Esophagus squamous epithelium (tissue), 5 donors: ENCODE data around the gene CREB5. TPM values are rescaled to one million over a fixed set of nuclear protein-coding genes. Genes with fewer than 3 reads are reported as not detected.

Source experiments
- DNase-seq: peaks from one replicate; lab custom pipeline; 2025; lab: John Stamatoyannopoulos, UW
- H3K27ac ChIP-seq, 4 donors: fragments of 200-600 bp; sonication (generic); one replicate each; pipeline ENCODE4 v1.5.1; 2016 to 2019; ENCODE audit warnings: mild to moderate bottlenecking in 1 of 4
- H3K27me3 ChIP-seq, 4 donors: fragments of 200-600 bp; sonication (generic); 1 replicate in 3 of 4; 2 replicates in 1 of 4; pipeline versions ENCODE4 v1.5.1 to v1.6.0; 2017 to 2021; ENCODE audit warnings: antibody characterized with exemption in 1 of 4
- H3K36me3 ChIP-seq, 3 donors: fragments of 200-600 bp; sonication (generic); one replicate each; pipeline ENCODE4 v1.5.1; 2016 to 2019
- H3K4me1 ChIP-seq, 3 donors: fragments of 200-600 bp; sonication (generic); one replicate each; pipeline ENCODE4 v1.5.1; 2017 to 2019
- H3K4me3 ChIP-seq, 4 donors: fragments of 200-600 bp; sonication (generic); 1 replicate in 3 of 4; 2 replicates in 1 of 4; pipeline ENCODE4 v1.5.1; 2016 to 2019; ENCODE audit warnings: mild to moderate bottlenecking in 2 of 4, moderate library complexity in 1 of 4
- H3K9me3 ChIP-seq, 3 donors: fragments of 200-600 bp; sonication (generic); one replicate each; pipeline ENCODE4 v1.5.1; 2016 to 2019
- POLR2A ChIP-seq, 4 donors: fragments of 450-650 bp; IDR thresholded peaks; one replicate each; pipeline ENCODE4 v1.6.1; 2017; ENCODE audit warnings: antibody characterized with exemption in 4 of 4, mild to moderate bottlenecking in 4 of 4, moderate library complexity in 3 of 4
- WGBS, 2 donors: methylation state at CpG; one replicate each; pipeline ENCODE4 v1.1.5; 2018; 5-methylcytosine and 5-hydroxymethylcytosine counted together
- intact Hi-C: fragments of 100-400 bp; cut with DNase I; formaldehyde crosslinking; loops from one replicate; pipeline ENCODE4 v1.15.0; 2022
- total RNA-seq, 4 donors: library from RNA; depleted of rRNA; stranded (reverse); fragments of >200 nt; gene quantifications; one replicate each; pipeline ENCODE4 v1.1.0, GENCODE V29; 2016
- TF ChIP-seq, protein P1 (sequence below), 6 experiments: fragments of 450-650 bp in 4 of 6; fragments of 200-600 bp in 2 of 6; sonication (generic) in 2 of 6; IDR thresholded peaks; one replicate each; pipeline ENCODE4 v1.5.1; 2016 to 2019; ENCODE audit warnings: antibody characterized with exemption in 6 of 6, mild to moderate bottlenecking in 4 of 6, moderate library complexity in 4 of 6
- donor health status: DM: yes; HTN: yes; CAD: no.

CREB5 gene
- total RNA-seq, 4 donors from 2014 or later: 0.30 to 5.0 (median 2.2) TPM

DNA sequence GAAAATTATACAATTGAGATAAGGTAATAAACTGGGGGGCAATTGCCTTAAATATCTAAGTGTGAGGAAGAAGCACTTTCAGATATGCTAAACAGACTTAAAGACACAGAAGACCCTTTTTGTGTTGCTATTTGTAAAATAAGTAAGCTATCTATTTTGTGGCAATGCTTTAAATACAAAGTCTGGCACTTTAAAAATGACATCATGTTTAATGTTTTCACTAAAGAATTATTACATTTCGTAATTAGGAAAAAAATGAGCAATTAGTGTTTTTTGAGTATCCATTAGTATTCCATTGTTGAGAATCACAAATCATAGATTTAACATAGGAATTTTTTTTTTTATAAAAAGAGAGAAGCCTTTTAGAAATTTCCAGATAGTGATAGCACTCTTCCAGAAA, 2.1 kb downstream of the CREB5 start:
- intact Hi-C loops: no loop called here
- 72 to 83% methylated on average over 1 of the region's 1 CpG for WGBS, 2 donors
- no peak overlapping the region for H3K27ac ChIP-seq
- no peaks in the 10 kb centered on the region for H3K36me3 ChIP-seq
- peaks cover 0 to 49% (median 4%) of the 10 kb centered on the region in 4 donors for H3K27me3 ChIP-seq
- no peak for DNase-seq
- no peak overlapping the region for H3K4me3 ChIP-seq
- H3K9me3 ChIP-seq: no peaks in the 10 kb centered on the region
- H3K4me1 ChIP-seq: peaks cover 11 to 45% (median 14%) of the 10 kb centered on the region in 3 donors
- TF ChIP-seq, protein P1, sequence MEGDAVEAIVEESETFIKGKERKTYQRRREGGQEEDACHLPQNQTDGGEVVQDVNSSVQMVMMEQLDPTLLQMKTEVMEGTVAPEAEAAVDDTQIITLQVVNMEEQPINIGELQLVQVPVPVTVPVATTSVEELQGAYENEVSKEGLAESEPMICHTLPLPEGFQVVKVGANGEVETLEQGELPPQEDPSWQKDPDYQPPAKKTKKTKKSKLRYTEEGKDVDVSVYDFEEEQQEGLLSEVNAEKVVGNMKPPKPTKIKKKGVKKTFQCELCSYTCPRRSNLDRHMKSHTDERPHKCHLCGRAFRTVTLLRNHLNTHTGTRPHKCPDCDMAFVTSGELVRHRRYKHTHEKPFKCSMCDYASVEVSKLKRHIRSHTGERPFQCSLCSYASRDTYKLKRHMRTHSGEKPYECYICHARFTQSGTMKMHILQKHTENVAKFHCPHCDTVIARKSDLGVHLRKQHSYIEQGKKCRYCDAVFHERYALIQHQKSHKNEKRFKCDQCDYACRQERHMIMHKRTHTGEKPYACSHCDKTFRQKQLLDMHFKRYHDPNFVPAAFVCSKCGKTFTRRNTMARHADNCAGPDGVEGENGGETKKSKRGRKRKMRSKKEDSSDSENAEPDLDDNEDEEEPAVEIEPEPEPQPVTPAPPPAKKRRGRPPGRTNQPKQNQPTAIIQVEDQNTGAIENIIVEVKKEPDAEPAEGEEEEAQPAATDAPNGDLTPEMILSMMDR (IDR thresholded peaks at IDR 0.05): no peak

DNA sequence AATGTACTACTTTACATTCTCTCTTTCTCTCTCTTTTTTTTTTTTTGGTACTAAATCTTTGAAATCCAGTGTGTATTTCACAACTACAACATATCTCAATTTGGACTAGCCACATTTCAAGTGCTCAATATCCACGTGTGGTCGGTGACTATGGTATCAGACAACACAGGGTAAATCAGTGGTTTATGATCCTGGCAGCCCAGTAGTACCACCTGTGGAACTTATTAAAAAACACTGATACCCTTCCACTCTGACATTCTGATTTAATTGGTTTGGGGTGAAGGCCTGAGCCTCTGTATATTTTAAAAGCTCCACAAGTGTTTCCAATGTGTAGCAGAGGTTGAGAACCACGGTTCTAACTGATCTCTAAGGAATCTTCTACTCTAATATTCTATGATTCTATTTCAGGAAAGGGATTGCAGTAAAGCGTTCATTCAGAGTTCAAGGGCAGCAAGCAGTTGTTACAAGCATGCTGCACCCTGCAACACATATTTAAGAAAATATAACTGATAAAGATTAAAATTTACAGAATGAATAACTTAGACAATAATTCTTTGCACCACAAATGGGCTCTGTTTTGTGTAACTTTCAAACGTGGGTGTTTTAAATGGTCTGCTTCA, 5.1 kb downstream of the CREB5 start:
- Histone ChIP-seq H3K9me3 (no peaks in the 10 kb centered on the region), H3K4me1 (peaks cover 0 to 22% (median 0%) of the 10 kb centered on the region in 3 donors), H3K36me3 (no peaks in the 10 kb centered on the region), H3K27ac (no peak overlapping the region), H3K4me3 (no peak overlapping the region), H3K27me3 (peaks cover 0 to 19% (median 0%) of the 10 kb centered on the region in 4 donors)
- intact Hi-C loops: no loop called here
- no peak for DNase-seq
- 63 to 67% methylated on average over 5 of the region's 5 CpGs for WGBS, 2 donors
- no peak for TF ChIP-seq POLR2A (IDR thresholded peaks at IDR 0.05)
- TF ChIP-seq, protein P1 (IDR thresholded peaks at IDR 0.05): no peak

DNA sequence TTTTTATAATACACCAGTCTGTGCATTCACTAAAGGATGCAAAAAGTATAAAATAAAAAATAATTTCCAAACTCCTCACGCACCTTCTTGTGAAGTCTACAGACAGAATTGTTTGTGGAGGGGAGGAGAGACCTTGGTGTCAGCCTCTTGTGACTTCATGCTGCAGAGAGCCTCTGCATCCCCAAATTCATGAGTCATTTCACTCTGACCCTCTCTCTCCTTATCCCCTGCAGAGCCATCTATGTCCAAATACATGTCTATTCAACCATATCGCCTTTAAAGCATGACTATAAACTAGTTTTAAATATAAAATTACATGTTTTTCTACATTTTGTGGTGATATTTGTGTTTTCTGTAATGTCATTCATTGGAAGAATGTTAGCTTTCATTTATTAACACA, 6.0 kb downstream of the CREB5 start:
- peaks cover 0 to 20% (median 0%) of the 10 kb centered on the region in 3 donors for H3K4me1 ChIP-seq
- WGBS, 2 donors: 80 to 84% methylated on average over 2 of the region's 2 CpGs
- H3K9me3 ChIP-seq: no peaks in the 10 kb centered on the region
- no peak for DNase-seq
- peak overlapping the region in 1 of 4 donors; percentile 9 for H3K27ac ChIP-seq
- H3K27me3 ChIP-seq: peaks cover 0 to 10% (median 0%) of the 10 kb centered on the region in 4 donors
- no peak overlapping the region for H3K4me3 ChIP-seq
- no peak for TF ChIP-seq POLR2A (IDR thresholded peaks at IDR 0.05)
- TF ChIP-seq, protein P1 (IDR thresholded peaks at IDR 0.05): no peak
- H3K36me3 ChIP-seq: no peaks in the 10 kb centered on the region
- intact Hi-C loops: no loop called here

DNA sequence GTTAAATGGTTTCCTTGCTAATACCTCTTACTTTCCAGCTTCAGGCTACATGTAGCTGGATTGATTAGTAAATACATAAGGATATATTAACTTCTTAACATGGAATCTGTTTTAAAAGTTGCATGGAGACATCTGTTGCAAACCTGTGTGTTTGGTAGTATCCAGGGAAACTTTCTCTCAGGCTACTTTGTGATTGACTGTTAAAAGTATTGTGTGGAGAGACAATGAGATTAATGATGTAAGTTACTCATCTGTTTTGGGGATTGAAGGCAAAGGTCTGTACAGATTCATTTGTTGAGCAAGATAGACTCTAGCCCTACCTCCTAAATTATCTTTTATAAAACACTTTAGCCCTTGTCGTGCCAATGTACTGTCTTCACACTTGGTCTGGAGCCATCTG, 6.6 kb downstream of the CREB5 start:
- intact Hi-C loops: no loop called here
- Histone ChIP-seq H3K27ac (peak overlapping the region in 3 of 4 donors; percentile 9 to 26 (median 12)), H3K36me3 (no peaks in the 10 kb centered on the region), H3K27me3 (peaks cover 0 to 4% (median 0%) of the 10 kb centered on the region in 4 donors), H3K9me3 (no peaks in the 10 kb centered on the region), H3K4me1 (peaks cover 0 to 20% (median 0%) of the 10 kb centered on the region in 3 donors), H3K4me3 (no peak overlapping the region)
- no peak for DNase-seq
- TF ChIP-seq POLR2A (IDR thresholded peaks at IDR 0.05): no peak
- TF ChIP-seq, protein P1 (IDR thresholded peaks at IDR 0.05): no peak
- 13 to 22% methylated on average over 1 of the region's 1 CpG for WGBS, 2 donors

DNA sequence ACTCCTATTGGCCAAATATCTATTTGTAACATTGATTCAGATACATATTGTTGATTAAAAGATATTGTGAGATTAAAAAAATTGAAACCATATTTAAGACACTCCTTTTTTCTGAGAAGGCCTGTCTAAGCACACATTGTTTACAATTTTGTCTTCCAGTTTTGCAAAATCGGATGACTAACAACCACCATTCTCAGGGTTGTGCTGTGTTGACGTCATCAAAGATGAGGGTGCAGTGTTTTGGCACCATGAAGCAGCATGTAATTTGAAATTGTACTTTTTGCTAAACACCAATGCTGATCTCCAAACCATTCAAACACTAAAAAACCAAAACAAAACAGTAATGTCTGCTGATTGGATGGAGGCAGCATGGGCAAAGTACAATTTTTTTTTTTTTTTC, 7.4 kb downstream of the CREB5 start:
- H3K9me3 ChIP-seq: no peaks in the 10 kb centered on the region
- DNase-seq: no peak
- no peaks in the 10 kb centered on the region for H3K27me3 ChIP-seq
- no peaks in the 10 kb centered on the region for H3K36me3 ChIP-seq
- 35 to 46% methylated on average over 2 of the region's 2 CpGs for WGBS, 2 donors
- TF ChIP-seq POLR2A (IDR thresholded peaks at IDR 0.05): no peak
- TF ChIP-seq, protein P1 (IDR thresholded peaks at IDR 0.05): no peak
- no peak overlapping the region for H3K4me3 ChIP-seq
- intact Hi-C loops: no loop called here
- H3K27ac ChIP-seq: peak overlapping the region in 2 of 4 donors; percentile 9 to 27
- H3K4me1 ChIP-seq: peaks cover 0 to 20% (median 0%) of the 10 kb centered on the region in 3 donors
